ENCODE results near the gene PLD2.
"Not testable (repeated sequence)": the region's sequence is repeated elsewhere in the genome, so short reads cannot be mapped to it uniquely, and the experiment has no call there.

PLD2 gene

DNA sequence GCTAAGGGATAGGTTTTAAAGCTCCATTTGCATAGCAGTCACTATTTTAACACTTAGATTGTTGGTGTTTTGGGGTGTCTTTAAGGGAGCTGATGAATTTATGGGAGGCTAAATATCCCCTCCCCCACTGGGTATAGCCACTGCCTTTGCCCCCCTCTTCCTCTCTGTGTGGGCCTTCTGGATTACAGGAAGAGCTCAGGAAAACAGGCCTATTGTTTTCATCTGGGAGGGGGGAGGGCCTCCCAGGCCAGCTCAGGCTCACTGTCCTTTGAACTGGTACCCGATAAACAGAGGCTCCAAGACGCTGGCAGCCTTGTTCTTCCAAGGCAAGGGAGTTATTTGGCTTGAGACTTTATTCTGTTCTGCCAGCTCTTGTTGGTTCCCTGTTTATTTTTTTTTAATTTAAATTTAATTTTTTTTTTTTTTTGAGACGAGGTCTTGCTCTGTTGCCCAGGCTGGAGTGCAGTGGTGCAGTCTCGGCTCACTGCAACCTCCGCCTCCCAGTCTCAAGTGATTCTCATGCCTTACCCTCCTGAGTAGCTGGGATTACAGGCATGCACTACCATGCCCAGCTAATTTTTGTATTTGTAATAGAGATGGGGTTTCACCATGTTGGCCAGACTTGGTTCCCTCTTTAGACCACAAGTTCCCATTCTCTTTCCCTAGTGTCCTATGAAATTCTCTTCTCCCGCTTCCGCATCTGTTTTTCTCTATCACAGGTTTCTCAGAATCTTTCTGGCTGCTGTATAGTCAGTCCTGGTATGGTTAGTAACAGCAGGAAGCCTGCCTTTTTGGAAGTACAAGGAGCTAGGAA, 51.3 kb downstream of the PLD2 start:
- DNase-seq = no peak

DNA sequence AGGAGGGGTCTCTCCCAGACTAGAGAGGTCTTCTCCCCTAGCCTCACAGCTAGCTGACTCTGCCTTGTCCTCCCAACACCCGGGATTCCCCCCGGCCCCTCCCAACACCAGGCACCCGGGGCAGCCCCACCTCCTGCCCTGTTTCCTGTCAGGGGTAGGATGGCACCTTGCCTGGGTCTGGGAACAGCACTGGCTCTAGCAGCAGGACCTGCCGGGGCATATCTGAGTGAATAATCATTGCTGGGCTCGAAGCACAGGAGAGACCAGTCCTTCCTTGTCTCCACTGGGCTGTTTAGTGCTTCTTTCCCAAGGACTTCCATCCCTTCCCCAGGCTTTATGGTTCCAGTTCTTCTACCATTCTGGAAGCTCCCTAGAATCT, 51.9 kb downstream of the PLD2 start:
- no peak for DNase-seq

DNA sequence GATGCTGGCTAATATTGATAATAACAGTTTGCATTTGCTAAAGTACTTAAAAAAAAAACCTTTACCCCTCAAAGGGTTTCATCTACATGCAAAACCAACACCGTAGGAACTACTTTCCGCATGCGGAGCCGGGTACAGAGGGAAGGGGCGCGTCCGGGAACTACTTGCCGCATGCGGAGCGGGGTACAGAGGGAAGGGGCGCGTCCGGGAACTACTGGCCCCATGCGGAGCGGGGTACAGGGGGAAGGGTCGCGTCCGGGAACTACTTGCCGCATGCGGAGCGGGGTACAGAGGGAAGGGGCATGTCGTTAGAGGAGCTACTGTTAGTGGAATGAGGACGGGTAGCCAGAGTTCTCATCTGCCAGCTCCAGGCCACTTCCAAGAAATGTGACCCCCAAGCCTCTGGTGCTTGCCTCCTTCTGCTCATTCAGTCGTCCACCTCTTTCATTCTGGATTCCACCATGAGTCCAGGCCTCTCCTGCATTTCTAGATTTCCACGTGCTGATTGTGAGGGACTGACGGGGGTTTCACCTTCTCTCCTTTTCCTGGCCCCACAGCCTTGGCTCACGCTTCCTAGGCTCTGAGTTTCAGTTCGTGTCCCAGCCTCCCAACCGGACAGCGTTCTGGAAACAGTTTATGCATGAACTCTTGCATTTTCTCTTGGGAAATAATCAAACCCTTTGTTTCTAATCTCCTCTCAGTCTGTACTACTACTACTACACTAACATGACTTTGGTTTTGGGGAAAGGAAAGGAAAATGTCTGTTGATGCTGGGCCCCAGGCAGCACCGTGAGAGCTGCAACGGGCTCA, 53.1 kb downstream of the PLD2 start:
- no peak for DNase-seq

DNA sequence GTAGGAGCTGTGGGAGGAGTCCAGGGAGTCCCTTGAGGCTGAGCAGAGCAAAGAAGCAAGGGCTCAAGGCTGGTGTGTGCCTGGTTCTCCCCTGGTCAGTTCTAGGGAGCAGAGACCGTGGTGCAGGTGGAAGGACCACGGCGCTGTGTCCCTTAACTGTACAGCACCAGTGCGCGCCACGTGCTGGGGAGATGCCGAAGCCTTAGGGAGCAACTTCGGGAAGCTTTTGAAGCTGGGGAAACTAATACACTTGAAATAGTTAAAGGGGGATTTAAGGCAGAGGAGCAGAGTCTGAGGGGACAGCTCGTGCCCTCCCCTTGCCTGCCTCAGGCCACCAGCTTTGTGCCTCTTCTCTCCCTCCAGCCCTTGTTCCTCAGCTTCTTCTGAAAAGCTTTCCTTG, 53.7 kb downstream of the PLD2 start:
- DNase-seq = no peak

DNA sequence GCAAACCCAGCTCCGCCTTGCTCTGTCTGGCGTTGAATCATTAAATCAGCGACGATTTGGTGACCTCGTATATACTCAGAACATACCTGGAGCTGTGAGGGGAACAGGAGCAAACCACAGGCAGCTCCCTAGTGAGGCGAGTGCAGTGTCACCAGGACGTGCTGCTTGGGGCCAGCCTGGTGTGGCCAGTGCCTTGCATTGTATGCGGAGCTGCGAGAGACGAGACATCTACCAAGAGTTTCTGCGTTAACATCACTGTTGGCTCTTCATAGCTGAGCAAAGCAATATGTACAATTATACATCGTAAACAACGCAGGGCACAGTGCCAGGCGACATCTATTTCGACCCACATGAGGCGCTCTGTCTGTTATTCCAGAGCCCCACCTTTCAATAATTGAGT, 54.1 kb downstream of the PLD2 start:
- no peak for DNase-seq

DNA sequence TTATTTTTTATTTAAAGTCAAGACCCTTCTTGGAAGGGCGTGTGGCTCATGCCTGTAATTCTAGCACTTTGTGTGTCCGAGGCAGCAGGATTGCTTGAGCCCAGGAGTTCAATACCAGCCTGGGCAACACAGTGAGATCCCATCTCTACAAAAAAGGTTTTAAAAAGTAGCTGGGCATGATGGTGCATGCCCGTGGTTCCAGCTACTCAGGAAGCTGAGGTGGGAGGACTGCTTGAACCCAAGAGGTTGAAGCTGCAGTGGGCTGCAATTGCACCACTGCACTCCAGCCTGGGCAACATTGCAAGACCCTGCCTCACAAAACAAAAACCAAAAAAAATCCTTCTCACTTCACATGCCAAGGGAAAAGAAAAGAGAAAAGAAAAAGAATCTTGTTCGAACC, 55.8 kb downstream of the PLD2 start:
- no peak for DNase-seq

DNA sequence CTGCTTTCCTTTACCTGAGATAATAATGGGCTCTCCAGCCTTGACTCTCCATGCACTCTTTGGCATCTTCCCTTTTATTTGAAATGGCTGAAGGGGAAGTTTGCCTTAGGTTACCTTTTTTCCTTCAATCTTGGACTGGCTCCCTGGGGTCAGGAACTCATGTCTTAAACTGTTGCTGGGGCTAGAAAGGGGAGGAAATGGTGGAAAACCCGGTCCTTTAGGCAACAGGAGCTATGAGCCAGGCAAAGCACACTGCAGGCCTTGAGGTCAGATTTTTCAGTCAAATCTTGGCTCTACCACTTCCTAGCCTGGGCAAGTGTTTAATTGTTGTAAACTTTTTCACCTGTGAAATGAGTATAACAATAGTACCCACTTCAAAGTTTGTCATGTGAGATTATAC, 56.4 kb downstream of the PLD2 start:
- no peak for DNase-seq

DNA sequence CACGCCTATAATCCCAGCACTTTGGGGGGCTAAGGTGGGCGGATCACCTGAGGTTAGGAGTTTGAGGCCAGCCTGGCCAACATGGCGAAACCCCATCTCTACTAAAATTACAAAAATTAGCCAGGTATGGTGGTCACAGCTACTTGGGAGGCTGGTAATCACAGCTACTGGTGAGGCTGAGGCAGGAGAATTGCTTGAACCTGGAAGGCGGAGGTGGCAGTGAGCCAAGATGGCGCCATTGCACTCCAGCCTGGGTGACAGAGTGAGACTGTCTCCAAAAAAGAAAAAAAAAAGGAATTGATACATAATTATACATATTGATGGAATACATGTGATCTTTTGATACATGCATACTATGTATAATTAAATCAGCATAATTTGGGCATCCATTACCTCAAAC, 60.6 kb downstream of the PLD2 start:
- not testable (repeated sequence) for DNase-seq

DNA sequence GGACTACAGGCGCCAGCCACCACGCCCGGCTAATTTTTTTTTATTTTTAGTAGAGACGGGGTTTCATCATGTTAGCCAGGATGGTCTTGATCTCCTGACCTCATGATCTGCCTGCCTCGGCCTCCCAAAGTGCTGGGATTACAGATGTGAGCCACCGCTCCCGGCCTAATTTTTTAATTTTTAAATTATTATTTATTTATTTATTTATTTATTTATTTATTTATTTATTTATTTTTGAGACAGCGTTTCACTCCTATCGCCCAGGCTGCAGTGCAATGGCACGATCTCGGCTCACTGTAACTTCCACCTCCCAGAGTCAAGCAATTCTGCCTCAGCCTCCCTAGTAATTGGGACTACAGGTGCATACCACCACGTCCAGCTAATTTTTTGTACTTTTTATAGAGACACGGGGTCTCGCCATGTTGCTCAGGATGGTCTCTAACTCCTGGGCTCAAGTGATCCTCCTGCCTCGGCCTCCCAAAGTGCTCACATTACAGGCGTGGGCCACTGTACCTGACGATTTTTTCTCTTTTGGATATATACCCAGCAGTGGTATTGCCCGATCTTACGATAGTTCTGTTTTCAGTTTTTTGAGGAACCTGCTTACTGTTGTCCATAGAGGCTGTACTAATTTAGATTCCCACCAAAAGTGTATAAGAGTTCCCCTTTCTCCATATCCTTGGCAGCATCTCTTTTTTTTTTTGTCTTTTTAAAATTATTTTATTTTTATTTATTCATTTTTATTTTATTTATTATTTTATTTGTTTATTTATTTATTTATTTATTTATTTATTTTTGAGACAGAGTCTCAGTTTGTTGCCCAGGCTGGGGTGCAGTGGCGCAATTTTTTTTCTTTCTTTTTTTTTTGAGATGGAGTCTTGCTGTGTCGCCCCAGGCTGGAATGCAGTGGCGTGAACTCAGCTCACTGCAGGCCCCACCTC, 62.4 kb downstream of the PLD2 start:
- DNase-seq = not testable (repeated sequence)

DNA sequence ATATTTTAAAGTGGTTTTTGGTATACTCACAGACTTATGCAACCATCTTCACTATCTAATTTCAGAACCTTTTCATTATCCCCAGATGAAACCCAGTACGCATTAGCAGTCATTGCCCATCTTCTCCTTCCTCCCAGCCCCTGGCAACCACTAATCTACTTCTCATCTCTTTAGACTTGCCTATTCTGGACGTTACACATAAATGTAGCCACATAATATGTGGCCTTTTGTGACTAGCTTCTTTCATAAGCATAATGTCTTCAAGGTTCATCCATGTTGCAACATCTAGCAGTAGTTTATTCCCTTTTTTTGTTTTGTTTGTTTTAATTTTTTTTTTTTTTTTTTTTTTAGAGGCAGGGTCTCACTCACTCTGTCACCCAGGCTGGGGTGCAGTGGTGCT, 63.9 kb downstream of the PLD2 start:
- no peak for DNase-seq

DNA sequence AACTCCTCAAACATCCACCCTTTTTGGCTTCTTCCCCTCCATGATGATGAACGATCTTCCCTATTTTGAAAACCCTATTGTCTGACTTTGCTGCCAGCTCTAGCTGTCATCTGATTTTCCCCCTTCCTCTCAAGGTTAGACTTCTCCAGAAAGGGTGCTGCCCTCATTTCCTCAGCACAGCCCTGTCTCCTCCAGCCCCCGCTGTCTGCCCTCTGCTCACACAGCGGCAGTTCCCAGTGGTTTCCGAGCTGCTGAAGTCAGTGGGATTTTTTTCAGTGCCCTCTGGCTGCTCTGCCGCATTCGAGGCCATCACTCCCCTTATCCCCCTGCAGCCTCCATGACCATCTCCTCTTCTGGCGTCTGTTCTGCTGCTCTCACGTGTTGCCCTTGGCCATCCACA, 65.8 kb downstream of the PLD2 start:
- no peak for DNase-seq
